IPS-20b (cell line): ENCODE data around the gene SPATA17.

ENCODE experiments used
- H3K27ac ChIP-seq: one replicate; pipeline ENCODE4 v1.5.1; 2013; ENCODE audit warnings: low read length
- H3K27me3 ChIP-seq: 2 replicates; pipeline ENCODE4 v1.6.1; 2013; ENCODE audit warnings: mild to moderate bottlenecking, low read length, inconsistent platforms; ENCODE audit not compliant: insufficient read depth
- H3K36me3 ChIP-seq: 2 replicates; pipeline ENCODE4 v1.6.1; 2013; ENCODE audit warnings: low read depth, mild to moderate bottlenecking, inconsistent platforms, low read length, moderate library complexity; ENCODE audit not compliant: insufficient read depth
- H3K4me1 ChIP-seq: 2 replicates; pipeline ENCODE4 v1.6.1; 2013; ENCODE audit warnings: mild to moderate bottlenecking, control low read depth, inconsistent platforms, low read length, moderate library complexity; ENCODE audit not compliant: insufficient read depth
- H3K4me3 ChIP-seq: 2 replicates; pipeline ENCODE4 v1.5.1; 2013; ENCODE audit warnings: mild to moderate bottlenecking, low read length, inconsistent platforms
- H3K9ac ChIP-seq: 2 replicates; pipeline ENCODE4 v1.6.1; 2013; ENCODE audit warnings: low read depth, mild to moderate bottlenecking, inconsistent platforms, low read length, moderate library complexity
- H3K9me3 ChIP-seq: 2 replicates; pipeline ENCODE4 v1.6.1; 2013; ENCODE audit warnings: mild to moderate bottlenecking, low read depth, low read length, inconsistent platforms; ENCODE audit not compliant: insufficient read depth

SPATA17 gene

GRCh38 chr1:217892750-217893149 is 261.6 kb downstream of the SPATA17 start:
- no peak overlapping the region for H3K27ac ChIP-seq
- no peak overlapping the region for H3K4me3 ChIP-seq
- H3K9me3 ChIP-seq, result no peaks in the 10 kb centered on the region
- no peaks in the 10 kb centered on the region for H3K36me3 ChIP-seq
- no peak overlapping the region for H3K9ac ChIP-seq
- no peaks in the 10 kb centered on the region for H3K27me3 ChIP-seq
- H3K4me1 ChIP-seq, result 0 out of 2 replicates have a peak, but pooled peaks cover 2% of the 10 kb centered on the region

DNA sequence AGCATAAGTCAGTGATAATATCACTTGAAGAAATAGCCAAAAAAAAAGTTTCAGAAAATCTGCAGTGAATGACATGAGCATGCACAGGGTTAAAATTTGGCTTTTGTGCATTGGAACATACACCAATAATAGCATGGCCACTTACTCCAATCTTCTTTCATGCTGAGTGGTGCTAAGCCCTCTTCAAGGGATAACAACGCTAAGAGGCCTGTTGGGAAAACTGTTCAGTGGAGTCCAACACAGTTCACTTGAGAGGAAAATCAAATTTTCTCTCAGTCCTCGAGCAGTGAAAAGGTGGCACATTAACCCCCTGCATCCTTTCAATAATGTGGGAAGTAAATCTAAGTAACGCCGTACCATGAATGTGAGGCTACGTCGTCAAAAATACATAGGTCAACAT is 264.7 kb downstream of the SPATA17 start:
- no peaks in the 10 kb centered on the region for H3K36me3 ChIP-seq
- no peak overlapping the region for H3K9ac ChIP-seq
- H3K9me3 ChIP-seq, result no peaks in the 10 kb centered on the region
- no peak overlapping the region for H3K4me3 ChIP-seq
- no peak overlapping the region for H3K27ac ChIP-seq
- H3K27me3 ChIP-seq, result no peaks in the 10 kb centered on the region
- 0 out of 2 replicates have a peak, but pooled peaks cover 2% of the 10 kb centered on the region for H3K4me1 ChIP-seq

- H3K36me3 ChIP-seq, result no peaks in the 10 kb centered on the region
- H3K27me3 ChIP-seq, result no peaks in the 10 kb centered on the region
- H3K4me1 ChIP-seq, result peaks cover 3% of the 10 kb centered on the region; the same call in 1 of the 2 replicates
- H3K9me3 ChIP-seq, result no peaks in the 10 kb centered on the region
- no peak overlapping the region for H3K27ac ChIP-seq
- no peak overlapping the region for H3K4me3 ChIP-seq
- no peak overlapping the region for H3K9ac ChIP-seq
Observed at GRCh38 chr1:217896490-217896889, 265.3 kb downstream of the SPATA17 start.

- no peaks in the 10 kb centered on the region for H3K27me3 ChIP-seq
- H3K4me3 ChIP-seq, result no peak overlapping the region
- peaks cover 9% of the 10 kb centered on the region for H3K4me1 ChIP-seq
- H3K9me3 ChIP-seq, result no peaks in the 10 kb centered on the region
- H3K9ac ChIP-seq, result no peak overlapping the region
- no peak overlapping the region for H3K27ac ChIP-seq
- no peaks in the 10 kb centered on the region for H3K36me3 ChIP-seq
Observed at GRCh38 chr1:217897100-217897499, 266.0 kb downstream of the SPATA17 start.

- no peak overlapping the region for H3K27ac ChIP-seq
- no peaks in the 10 kb centered on the region for H3K27me3 ChIP-seq
- no peaks in the 10 kb centered on the region for H3K36me3 ChIP-seq
- H3K4me3 ChIP-seq, result no peak overlapping the region
- H3K9me3 ChIP-seq, result no peaks in the 10 kb centered on the region
- H3K4me1 ChIP-seq, result peaks cover 8% of the 10 kb centered on the region
- no peak overlapping the region for H3K9ac ChIP-seq
Observed at GRCh38 chr1:217899614-217900013, 268.5 kb downstream of the SPATA17 start.

GRCh38 chr1:217907504-217907903 is 276.4 kb downstream of the SPATA17 start:
- no peaks in the 10 kb centered on the region for H3K9me3 ChIP-seq
- H3K4me1 ChIP-seq, result no peaks in the 10 kb centered on the region
- no peak overlapping the region for H3K9ac ChIP-seq
- no peak overlapping the region for H3K27ac ChIP-seq
- no peaks in the 10 kb centered on the region for H3K27me3 ChIP-seq
- no peaks in the 10 kb centered on the region for H3K36me3 ChIP-seq
- no peak overlapping the region for H3K4me3 ChIP-seq

DNA sequence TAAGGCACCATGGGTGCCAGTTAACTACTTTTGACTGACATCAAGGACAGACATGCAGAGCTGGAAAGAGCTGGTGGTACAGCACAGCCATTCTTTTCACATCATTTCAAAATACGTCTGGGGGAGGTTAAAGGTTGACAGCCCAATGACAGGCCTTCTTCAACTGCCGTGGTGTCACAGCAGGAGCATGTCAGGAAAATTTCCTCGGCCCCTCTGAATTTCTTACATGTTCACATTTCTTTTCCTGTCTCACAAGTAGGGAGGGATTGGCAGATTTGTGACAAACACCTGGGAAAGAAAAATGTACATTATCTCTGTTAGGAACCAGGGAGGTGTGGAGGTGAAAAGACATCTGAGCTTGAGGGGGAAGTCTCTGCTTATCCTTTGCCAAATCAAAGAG is 279.1 kb downstream of the SPATA17 start:
- no peaks in the 10 kb centered on the region for H3K9me3 ChIP-seq
- H3K27ac ChIP-seq, result no peak overlapping the region
- H3K36me3 ChIP-seq, result no peaks in the 10 kb centered on the region
- no peaks in the 10 kb centered on the region for H3K4me1 ChIP-seq
- no peak overlapping the region for H3K9ac ChIP-seq
- no peaks in the 10 kb centered on the region for H3K27me3 ChIP-seq
- H3K4me3 ChIP-seq, result no peak overlapping the region

- Histone ChIP-seq H3K27me3 (no peaks in the 10 kb centered on the region), H3K36me3 (no peaks in the 10 kb centered on the region), H3K9me3 (no peaks in the 10 kb centered on the region), H3K4me3 (no peak overlapping the region), H3K9ac (no peak overlapping the region), H3K4me1 (no peaks in the 10 kb centered on the region), H3K27ac (no peak overlapping the region)
Observed at GRCh38 chr1:217910791-217911320, 279.7 kb downstream of the SPATA17 start.

- no peaks in the 10 kb centered on the region for H3K4me1 ChIP-seq
- H3K4me3 ChIP-seq, result no peak overlapping the region
- H3K9me3 ChIP-seq, result no peaks in the 10 kb centered on the region
- no peaks in the 10 kb centered on the region for H3K36me3 ChIP-seq
- no peaks in the 10 kb centered on the region for H3K27me3 ChIP-seq
- H3K27ac ChIP-seq, result no peak overlapping the region
- H3K9ac ChIP-seq, result no peak overlapping the region
Observed at GRCh38 chr1:217911908-217912307, 280.8 kb downstream of the SPATA17 start.

DNA sequence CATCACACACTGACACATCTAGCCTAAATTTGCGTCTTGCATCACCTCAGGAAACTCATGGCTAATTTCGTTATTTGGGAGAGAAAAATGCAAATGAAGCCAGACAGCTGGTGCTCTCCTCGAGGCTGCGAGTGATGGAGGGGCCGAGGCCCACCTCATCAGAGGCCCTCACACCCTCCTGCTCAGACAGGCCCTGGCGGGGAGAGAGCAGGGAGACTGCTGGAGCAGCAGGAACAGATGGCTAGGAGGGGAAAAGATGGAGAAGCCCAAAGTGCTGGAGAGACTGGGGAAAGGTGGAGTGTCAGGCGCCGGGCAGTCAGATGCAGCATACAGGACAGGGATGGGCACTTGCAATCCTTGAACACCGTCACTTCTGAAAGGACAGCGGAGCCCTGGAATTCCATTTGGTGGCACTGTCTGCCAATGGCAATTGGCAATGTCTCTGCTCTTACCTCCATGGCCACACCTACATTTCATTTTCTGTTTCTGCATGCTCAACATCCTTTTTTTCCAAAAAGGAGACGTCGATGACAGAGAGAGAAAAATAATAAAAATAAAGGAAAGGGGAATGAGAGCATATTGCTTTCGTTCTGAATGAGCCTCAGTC is 286.2 kb downstream of the SPATA17 start:
- no peaks in the 10 kb centered on the region for H3K9me3 ChIP-seq
- no peaks in the 10 kb centered on the region for H3K36me3 ChIP-seq
- H3K27me3 ChIP-seq, result no peaks in the 10 kb centered on the region
- H3K27ac ChIP-seq, result no peak overlapping the region
- H3K4me3 ChIP-seq, result no peak overlapping the region
- peaks cover 7% of the 10 kb centered on the region; the same call in 1 of the 2 replicates for H3K4me1 ChIP-seq
- no peak overlapping the region for H3K9ac ChIP-seq

- Histone ChIP-seq H3K27me3 (peaks cover 5% of the 10 kb centered on the region; the same call in 1 of the 2 replicates), H3K27ac (no peak overlapping the region), H3K9ac (no peak overlapping the region), H3K4me1 (peaks cover 7% of the 10 kb centered on the region; the same call in 1 of the 2 replicates), H3K36me3 (no peaks in the 10 kb centered on the region), H3K9me3 (no peaks in the 10 kb centered on the region), H3K4me3 (no peak overlapping the region)
Observed at GRCh38 chr1:217919683-217920388, 288.7 kb downstream of the SPATA17 start.
